GM12875 (cell line): ENCODE measurements around the gene RSBN1L.

Experiments used
- H3K4me3 ChIP-seq: one replicate; pipeline ENCODE4 v1.5.1; 2011; ENCODE audit warnings: low read depth, low read length, control low read depth
- CTCF ChIP-seq: IDR thresholded peaks from 2 replicates; pipeline ENCODE4 v1.5.1; 2011; ENCODE audit warnings: low read depth, mild to moderate bottlenecking, control low read depth, inconsistent platforms, low read length, moderate library complexity, borderline replicate concordance; ENCODE audit not compliant: insufficient read depth

RSBN1L gene

DNA sequence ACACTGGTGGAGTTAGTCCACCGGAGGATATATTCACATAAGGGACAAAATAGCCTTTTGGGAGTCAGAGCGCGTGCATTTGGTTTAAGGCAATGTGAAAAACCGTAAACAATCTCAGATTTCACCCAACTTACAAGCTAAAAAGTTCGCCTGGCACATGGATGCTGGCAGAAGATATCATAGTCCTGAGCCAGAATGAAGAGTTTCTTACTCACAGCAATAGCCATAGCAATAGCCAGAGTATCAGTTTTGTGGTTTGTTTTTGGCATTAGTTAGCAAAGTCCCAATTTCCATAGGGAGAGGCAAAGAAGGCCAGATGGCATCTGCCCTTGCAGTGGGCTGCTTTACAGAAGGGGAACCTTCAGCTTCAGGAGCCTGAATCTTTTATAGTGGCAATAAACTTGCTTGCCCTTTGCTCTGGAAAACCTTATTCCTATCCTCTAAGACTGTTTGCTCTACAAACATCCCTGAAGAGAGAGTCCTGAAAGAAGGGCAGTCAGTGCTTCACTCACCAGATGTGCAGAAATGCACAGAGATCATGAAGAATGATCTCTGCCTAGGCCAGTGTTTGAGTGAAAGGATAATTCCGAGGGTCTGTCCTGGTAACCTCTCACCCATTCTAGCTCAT is 28.7 kb upstream of the RSBN1L start:
- no peak for TF ChIP-seq CTCF
- no peak overlapping the region for H3K4me3 ChIP-seq

- H3K4me3 ChIP-seq, result no peak overlapping the region
- no peak for TF ChIP-seq CTCF
Observed at GRCh38 chr7:77674878-77675277, 21.4 kb upstream of the RSBN1L start.

- TF ChIP-seq CTCF, result no peak
- H3K4me3 ChIP-seq, result no peak overlapping the region
Observed at GRCh38 chr7:77679608-77680007, 16.7 kb upstream of the RSBN1L start.

DNA sequence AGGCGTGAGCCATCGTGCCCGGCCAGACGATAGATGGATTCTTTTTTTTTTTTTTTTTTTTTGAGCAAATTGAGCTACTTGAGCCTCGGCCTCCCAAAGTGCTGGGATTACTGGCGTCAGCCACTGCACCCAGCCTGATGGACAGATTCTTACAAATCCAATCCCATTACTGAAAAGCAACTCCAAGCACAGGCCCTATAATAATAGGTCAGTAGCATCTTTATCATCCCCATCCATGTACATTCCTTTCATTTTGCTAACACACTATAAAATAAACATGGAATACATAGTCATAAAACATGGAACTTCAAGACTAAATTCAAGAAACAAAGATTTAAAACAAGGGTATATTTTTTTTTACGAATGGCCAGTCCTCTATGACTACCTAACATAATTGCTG is 16.0 kb upstream of the RSBN1L start:
- H3K4me3 ChIP-seq, result no peak overlapping the region
- TF ChIP-seq CTCF, result no peak

GRCh38 chr7:77684030-77684429 is 12.2 kb upstream of the RSBN1L start:
- no peak overlapping the region for H3K4me3 ChIP-seq
- no peak for TF ChIP-seq CTCF

DNA sequence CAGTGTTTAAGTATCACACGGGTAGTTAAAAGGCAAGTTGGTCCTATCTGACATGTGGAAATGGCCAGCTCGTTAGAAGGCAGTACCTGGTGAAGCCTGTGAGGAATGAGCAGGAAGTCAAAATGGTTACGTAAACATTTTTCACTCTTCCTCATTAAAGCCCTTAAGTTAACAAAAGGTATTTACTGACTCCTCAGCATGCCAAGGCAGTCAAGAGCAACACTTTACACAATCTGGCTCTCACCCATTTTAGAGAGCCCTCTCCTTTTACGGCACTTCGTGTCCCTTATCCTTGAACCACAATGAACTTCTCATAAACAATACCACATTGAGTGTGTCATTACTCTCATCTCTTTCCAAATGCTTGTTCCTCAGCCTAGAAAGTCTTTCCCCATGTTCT is 11.0 kb upstream of the RSBN1L start:
- TF ChIP-seq CTCF, result no peak
- H3K4me3 ChIP-seq, result no peak overlapping the region

GRCh38 chr7:77687100-77687746 is 9.0 kb upstream of the RSBN1L start:
- TF ChIP-seq CTCF, result no peak
- H3K4me3 ChIP-seq, result no peak overlapping the region
